GM10266 (cell line): Measurements from ENCODE around the gene SMAP2.

Experiments used
- DNase-seq: peaks from one replicate; pipeline ENCODE4 v3.0.0; 2012; ENCODE audit errors: extremely low spot score
- CTCF ChIP-seq: IDR thresholded peaks from 2 replicates; pipeline ENCODE4 v1.5.1; 2012; ENCODE audit warnings: mild to moderate bottlenecking, low read depth; ENCODE audit not compliant: control insufficient read depth, insufficient read depth; ENCODE audit errors: missing control alignments

The SMAP2 gene

DNA sequence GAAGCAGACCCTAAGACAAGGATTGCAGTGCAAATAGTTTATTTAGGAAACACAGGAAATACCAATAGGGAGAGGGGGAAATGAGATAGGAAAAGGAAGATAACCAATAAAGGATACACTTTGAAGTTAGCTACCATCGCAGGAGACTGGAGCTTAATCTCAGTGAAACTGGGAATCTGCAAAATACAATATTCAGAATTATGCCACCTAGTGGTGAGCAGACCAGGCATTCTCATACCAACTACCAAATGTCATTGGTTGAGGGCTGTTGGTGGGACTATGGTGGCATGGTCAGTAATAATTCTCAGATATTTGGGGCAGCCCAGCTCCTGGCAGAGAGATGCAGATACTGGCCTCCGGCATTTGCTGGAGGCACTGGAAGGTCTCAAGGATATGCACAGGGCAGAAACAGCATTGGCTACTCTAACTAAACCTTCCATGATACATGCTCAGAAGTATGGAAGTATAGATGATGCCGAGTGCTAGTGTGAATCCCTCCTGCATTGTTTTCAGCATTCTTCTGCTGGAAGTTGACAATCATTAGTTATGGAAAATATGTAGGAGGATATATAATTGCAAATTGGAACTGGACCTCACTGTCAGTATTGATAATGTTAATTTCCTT is 65.0 kb downstream of the SMAP2 start:
- peak; percentile 22 for TF ChIP-seq CTCF
- DNase-seq = no peak

DNA sequence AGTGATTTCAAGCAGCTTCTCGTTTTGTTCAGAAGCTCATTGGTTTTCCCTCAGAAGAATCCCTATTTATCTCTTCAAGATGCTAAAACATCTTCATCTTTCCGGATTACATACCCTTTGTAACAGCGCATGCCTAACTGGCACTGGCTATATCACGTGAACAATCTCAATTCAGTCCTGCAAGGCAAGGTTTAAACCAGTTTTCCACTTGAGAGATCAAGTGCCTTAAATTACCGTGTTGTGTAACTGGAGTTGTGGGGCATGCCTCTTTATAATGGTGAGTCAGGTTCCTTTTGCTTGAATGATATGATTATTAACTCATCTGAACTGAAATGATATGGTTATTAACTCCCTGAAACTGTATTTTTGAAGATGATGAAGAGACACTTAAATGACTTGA is 65.7 kb downstream of the SMAP2 start:
- no peak for TF ChIP-seq CTCF
- DNase-seq = no peak

DNA sequence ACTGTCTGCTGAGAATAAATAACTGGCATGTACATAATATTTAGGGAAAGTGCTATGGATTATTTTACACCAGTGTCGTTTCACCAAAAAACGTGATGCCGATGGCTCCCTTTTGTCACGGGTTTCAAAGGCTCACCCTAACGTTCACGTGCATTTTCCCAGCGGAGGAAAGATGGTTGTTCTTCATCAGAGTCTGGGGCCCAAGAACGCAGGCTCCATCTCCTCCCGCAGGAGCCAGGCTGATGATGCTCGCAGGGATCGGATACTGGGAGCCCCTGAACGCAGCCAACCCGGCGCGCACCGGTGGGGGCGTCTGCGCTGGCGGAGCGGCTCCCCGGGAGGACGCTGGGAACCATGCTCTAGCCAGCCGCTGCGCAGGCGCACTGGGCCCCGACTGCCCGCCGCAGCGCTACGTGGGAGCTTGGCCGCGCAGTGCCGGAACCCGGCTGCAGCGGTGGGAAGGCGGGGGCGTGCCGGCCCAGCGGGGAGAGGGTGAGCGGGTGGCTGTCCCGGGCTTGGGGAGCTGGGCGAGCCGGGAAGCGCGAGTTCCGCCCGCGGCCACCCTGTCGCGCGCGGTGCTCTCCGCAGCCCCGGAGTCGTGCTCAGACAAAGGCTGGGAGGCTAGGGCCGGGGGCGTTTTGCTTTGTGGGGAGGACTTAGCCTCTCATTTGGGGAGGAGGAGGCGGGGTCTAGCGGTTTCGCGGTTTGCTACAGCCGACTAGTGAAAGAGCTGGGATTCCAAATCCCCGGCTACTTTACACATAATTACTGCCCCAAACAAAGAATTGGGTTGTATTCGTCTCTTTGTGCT is 76.4 kb downstream of the SMAP2 start, which contains the start of gene ZFP69B:
TSS of gene ZFP69B (plus strand) at position 793 of the 811 bp plus-strand sequence. CDS start 486 bp downstream, outside the sequence.
- no peak for TF ChIP-seq CTCF
- peak; percentile 92 for DNase-seq

GRCh38 chr1:40450495-40451237 is 77.1 kb downstream of the SMAP2 start:
- peak; percentile 71 for DNase-seq
- TF ChIP-seq CTCF = no peak

- no peak for TF ChIP-seq CTCF
- DNase-seq = no peak
Observed at GRCh38 chr1:40451238-40451585, 77.7 kb downstream of the SMAP2 start.

- TF ChIP-seq CTCF = no peak
Observed at GRCh38 chr1:40454873-40455272, 81.3 kb downstream of the SMAP2 start.

GRCh38 chr1:40462956-40463590 is 89.5 kb downstream of the SMAP2 start:
- no peak for DNase-seq
- TF ChIP-seq CTCF = no peak

More at GRCh38 chr1:40454873-40455272, 81.3 kb downstream of the SMAP2 start:
- DNase-seq = no peak
